ENCODE results near the gene SEC16B.

- TF ChIP-seq CTCF (IDR thresholded peaks at IDR 0.05) (no peak), POLR2AphosphoS5 (IDR thresholded peaks at IDR 0.05; ENCODE audit: insufficient read depth in 1 of 2, low read depth in 1 of 2) (no peak), POLR2A (IDR thresholded peaks at IDR 0.05) (no peak)
Observed at GRCh38 chr1:177975588-177976495, 6.0 kb upstream of the SEC16B start.
